HCT116 (cell line): ENCODE measurements around the gene SH3GLB2.

Experiments used
- TF ChIP-seq, protein P1 (sequence below): IDR thresholded peaks from 2 replicates; pipeline ENCODE4 v1.6.1; 2012
- TF ChIP-seq, protein P2 (sequence below), 3 experiments: fragments of 200-600 bp in 1 of 3; sonication (generic) in 1 of 3; IDR thresholded peaks in 2 of 3; conservative IDR thresholded peaks in 1 of 3; 2 replicates each; pipeline ENCODE4 v1.5.1; 2012 to 2017; ENCODE audit warnings: low read depth in 2 of 3, low read length in 2 of 3, antibody characterized with exemption in 1 of 3, borderline replicate concordance in 1 of 3, control low read depth in 1 of 3, mild to moderate bottlenecking in 1 of 3, mixed read lengths in 1 of 3, mixed run types in 1 of 3, moderate library complexity in 1 of 3; ENCODE audit not compliant: insufficient read depth in 1 of 3

DNA sequence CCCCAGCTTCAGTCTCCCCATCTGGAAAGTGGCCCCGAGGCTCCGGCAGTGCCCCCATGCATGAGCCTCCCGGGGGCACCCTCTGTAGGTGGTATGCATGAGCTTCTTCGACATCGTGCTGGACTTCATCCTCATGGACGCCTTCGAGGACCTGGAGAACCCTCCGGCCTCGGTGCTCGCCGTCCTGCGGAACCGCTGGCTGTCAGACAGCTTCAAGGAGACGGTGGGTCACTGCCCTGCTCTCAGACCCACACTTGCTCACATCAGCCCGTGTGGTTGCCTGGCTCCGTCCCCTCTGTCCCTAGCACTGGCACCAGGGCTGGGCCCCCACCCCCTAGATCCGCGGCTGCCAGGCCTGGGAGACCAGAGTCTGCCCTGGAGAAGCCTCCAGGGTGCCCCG, 40.0 kb upstream of the SH3GLB2 start:
- TF ChIP-seq, protein P1, sequence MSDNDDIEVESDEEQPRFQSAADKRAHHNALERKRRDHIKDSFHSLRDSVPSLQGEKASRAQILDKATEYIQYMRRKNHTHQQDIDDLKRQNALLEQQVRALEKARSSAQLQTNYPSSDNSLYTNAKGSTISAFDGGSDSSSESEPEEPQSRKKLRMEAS, result no peak
- TF ChIP-seq, protein P2, sequence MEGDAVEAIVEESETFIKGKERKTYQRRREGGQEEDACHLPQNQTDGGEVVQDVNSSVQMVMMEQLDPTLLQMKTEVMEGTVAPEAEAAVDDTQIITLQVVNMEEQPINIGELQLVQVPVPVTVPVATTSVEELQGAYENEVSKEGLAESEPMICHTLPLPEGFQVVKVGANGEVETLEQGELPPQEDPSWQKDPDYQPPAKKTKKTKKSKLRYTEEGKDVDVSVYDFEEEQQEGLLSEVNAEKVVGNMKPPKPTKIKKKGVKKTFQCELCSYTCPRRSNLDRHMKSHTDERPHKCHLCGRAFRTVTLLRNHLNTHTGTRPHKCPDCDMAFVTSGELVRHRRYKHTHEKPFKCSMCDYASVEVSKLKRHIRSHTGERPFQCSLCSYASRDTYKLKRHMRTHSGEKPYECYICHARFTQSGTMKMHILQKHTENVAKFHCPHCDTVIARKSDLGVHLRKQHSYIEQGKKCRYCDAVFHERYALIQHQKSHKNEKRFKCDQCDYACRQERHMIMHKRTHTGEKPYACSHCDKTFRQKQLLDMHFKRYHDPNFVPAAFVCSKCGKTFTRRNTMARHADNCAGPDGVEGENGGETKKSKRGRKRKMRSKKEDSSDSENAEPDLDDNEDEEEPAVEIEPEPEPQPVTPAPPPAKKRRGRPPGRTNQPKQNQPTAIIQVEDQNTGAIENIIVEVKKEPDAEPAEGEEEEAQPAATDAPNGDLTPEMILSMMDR (IDR thresholded peaks at IDR 0.05 in 2 of 3, conservative IDR thresholded peaks at IDR 0.05 in 1 of 3; ENCODE audit: borderline replicate concordance in 1 of 3, insufficient read depth in 1 of 3, low read depth in 2 of 3, low read length in 2 of 3), result no peak
